Neutrophil (primary cell): ENCODE results near the gene IQGAP2.

ENCODE experiments used
- H3K27ac ChIP-seq: fragments of 200-600 bp; sonication (generic); 2 replicates; pipeline ENCODE4 v1.5.1; 2016; ENCODE audit warnings: mild to moderate bottlenecking, moderate library complexity
- H3K27me3 ChIP-seq: fragments of 200-600 bp; sonication (generic); 2 replicates; pipeline ENCODE4 v1.6.0; 2016; ENCODE audit warnings: mild to moderate bottlenecking
- H3K36me3 ChIP-seq: fragments of 200-600 bp; sonication (generic); 2 replicates; pipeline ENCODE4 v1.5.1; 2017
- H3K4me1 ChIP-seq, 2 experiments: fragments of 200-600 bp in 1 of 2; sonication (generic) in 1 of 2; 1 replicate in 1 of 2; 2 replicates in 1 of 2; pipeline versions ENCODE4 v1.5.1 to v1.6.1; 2013 to 2016; ENCODE audit warnings: low read depth in 1 of 2, low read length in 1 of 2, mild to moderate bottlenecking in 1 of 2, moderate library complexity in 1 of 2; ENCODE audit not compliant: control insufficient read depth in 1 of 2, insufficient read depth in 1 of 2
- H3K4me3 ChIP-seq, 2 experiments: fragments of 200-600 bp in 1 of 2; sonication (generic) in 1 of 2; 1 replicate in 1 of 2; 2 replicates in 1 of 2; pipeline ENCODE4 v1.5.1; 2013 to 2016; ENCODE audit warnings: low read depth in 1 of 2, low read length in 1 of 2, mild to moderate bottlenecking in 1 of 2, moderate library complexity in 1 of 2
- H3K9me3 ChIP-seq: fragments of 200-600 bp; sonication (generic); 2 replicates; pipeline ENCODE4 v1.5.1; 2016
- TF ChIP-seq, protein P1 (sequence below): fragments of 200-600 bp; sonication (generic); IDR thresholded peaks from 2 replicates; pipeline ENCODE4 v1.5.1; 2016; ENCODE audit warnings: antibody characterized with exemption

The IQGAP2 gene

DNA sequence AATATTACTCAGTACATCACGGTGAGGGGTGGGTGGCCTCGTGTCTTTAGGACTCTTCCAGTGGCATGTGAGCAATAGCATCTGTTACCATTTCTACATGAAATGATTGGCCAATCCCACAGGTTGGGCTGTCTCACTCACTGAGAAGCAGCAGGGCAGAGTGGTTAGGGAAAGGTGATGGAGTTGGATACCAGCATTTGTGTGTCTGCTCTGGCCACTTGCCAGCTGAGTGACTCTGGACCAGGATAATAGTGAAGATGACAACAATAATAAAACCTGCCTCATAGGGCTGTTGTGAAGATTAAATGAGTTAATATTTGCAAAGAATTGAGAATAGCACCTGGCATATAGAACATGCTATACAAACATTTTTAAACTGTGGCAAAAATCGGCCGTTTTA is 42.0 kb downstream of the IQGAP2 start:
- Histone ChIP-seq H3K36me3 (peaks cover 26% of the 10 kb centered on the region), H3K4me1 (peaks cover 4 to 8% of the 10 kb centered on the region in 2 experiments), H3K27me3 (no peaks in the 10 kb centered on the region), H3K27ac (no peak overlapping the region), H3K4me3 (no peak overlapping the region), H3K9me3 (no peaks in the 10 kb centered on the region)
- TF ChIP-seq, protein P1, sequence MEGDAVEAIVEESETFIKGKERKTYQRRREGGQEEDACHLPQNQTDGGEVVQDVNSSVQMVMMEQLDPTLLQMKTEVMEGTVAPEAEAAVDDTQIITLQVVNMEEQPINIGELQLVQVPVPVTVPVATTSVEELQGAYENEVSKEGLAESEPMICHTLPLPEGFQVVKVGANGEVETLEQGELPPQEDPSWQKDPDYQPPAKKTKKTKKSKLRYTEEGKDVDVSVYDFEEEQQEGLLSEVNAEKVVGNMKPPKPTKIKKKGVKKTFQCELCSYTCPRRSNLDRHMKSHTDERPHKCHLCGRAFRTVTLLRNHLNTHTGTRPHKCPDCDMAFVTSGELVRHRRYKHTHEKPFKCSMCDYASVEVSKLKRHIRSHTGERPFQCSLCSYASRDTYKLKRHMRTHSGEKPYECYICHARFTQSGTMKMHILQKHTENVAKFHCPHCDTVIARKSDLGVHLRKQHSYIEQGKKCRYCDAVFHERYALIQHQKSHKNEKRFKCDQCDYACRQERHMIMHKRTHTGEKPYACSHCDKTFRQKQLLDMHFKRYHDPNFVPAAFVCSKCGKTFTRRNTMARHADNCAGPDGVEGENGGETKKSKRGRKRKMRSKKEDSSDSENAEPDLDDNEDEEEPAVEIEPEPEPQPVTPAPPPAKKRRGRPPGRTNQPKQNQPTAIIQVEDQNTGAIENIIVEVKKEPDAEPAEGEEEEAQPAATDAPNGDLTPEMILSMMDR = no peak

DNA sequence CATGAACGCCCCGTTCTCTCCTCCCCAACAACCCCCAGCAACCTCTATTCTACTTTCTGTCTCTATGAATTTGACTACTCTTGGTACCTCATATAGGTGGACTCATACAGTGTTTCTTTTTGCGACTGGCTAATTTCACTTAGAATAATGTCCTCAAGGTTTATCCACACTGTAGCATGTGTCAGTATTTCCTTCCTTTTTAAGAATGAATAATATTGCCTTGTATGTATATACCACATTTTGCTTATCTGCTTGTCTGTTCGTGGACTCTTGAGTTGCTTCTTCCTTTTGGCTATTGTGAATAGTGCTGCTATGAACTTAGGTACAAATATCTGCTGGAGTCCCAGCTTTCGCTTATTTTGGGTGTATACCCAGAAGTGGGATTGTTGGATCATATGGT is 42.7 kb downstream of the IQGAP2 start:
- H3K4me3 ChIP-seq = no peak overlapping the region
- no peak overlapping the region for H3K27ac ChIP-seq
- H3K36me3 ChIP-seq = peaks cover 26% of the 10 kb centered on the region
- no peaks in the 10 kb centered on the region for H3K27me3 ChIP-seq
- H3K4me1 ChIP-seq = peaks cover 12 to 16% of the 10 kb centered on the region in 2 experiments
- TF ChIP-seq, protein P1 = no peak
- H3K9me3 ChIP-seq = no peaks in the 10 kb centered on the region

DNA sequence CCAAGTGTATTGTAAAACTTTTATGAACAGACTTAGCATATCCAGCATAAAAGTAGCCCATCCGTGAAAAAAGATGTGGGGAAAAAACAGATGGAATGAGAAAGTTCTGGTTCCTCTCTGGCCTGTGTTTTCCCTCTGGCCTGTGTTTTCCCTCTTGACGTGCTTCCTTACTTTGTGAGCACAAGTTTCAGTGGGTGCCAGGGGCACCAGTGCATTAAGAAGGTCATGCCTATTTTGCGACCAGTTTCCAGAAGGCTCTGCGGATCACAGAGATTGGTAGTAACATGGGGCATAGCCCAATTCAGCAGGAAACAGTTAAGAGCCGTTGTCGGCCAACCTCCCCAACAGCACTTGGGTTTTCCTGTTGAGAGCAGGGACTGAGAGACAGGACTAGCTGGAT is 43.7 kb downstream of the IQGAP2 start:
- Histone ChIP-seq H3K4me1 (peaks cover 14 to 25% of the 10 kb centered on the region in 2 experiments), H3K36me3 (peaks cover 26% of the 10 kb centered on the region), H3K27ac (no peak overlapping the region), H3K4me3 (no peak overlapping the region), H3K9me3 (no peaks in the 10 kb centered on the region), H3K27me3 (no peaks in the 10 kb centered on the region)
- TF ChIP-seq, protein P1 = no peak

DNA sequence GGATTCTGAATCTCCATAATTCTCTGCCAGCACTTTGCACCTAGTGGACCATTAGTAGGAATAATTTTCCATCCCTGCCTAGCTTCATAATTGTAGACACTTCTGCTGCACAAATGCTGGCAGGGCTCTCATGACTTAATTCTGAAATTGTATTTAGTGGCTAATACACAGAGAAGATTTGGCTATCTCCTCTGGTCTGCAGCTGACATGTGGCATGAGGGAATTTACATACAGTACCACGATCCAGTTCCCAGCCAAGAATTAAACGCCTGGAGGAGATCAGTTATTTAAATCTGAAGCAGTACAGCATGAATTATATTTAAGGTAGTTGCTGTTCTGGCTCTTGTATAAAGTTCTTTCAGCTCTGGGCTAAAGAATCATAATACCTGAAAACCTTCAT is 46.5 kb downstream of the IQGAP2 start:
- H3K27ac ChIP-seq = peak overlapping the region; percentile 63
- H3K36me3 ChIP-seq = peaks cover 21% of the 10 kb centered on the region
- H3K4me1 ChIP-seq = peaks cover 19 to 38% of the 10 kb centered on the region in 2 experiments
- no peaks in the 10 kb centered on the region for H3K9me3 ChIP-seq
- H3K27me3 ChIP-seq = no peaks in the 10 kb centered on the region
- H3K4me3 ChIP-seq = no peak overlapping the region
- TF ChIP-seq, protein P1 = no peak

DNA sequence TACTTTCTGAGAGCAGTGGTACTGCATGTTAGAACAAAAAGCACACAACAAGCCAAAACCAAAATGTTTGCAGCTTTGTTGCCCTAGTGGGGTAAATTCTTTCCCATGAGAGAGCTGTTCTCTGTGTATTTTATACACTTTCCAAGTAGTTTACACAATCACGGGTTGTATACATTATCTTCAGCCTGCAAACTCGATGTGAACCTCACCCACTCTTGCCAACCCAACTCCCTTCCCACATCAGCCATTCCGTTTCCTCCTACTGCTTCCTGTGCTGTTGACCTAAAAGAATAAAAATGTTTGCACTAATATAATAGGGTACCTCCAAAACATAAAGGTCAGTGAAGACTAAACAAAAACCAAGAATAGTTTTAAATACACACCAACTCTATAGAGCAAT is 47.0 kb downstream of the IQGAP2 start:
- Histone ChIP-seq H3K27ac (peak overlapping the region; percentile 63), H3K4me1 (peaks cover 19 to 38% of the 10 kb centered on the region in 2 experiments), H3K9me3 (no peaks in the 10 kb centered on the region), H3K27me3 (no peaks in the 10 kb centered on the region), H3K4me3 (no peak overlapping the region), H3K36me3 (peaks cover 21% of the 10 kb centered on the region)
- TF ChIP-seq, protein P1 = no peak
